Adipose tissue (tissue), 3 donors: ENCODE results near the gene SERINC2. TPM values are rescaled to one million over a fixed set of nuclear protein-coding genes. Genes with fewer than 3 reads are reported as not detected.
"Not testable (repeated sequence)": the region's sequence is repeated elsewhere in the genome, so short reads cannot be mapped to it uniquely, and the experiment has no call there.

Experiments
- H3K27ac ChIP-seq: one replicate; pipeline ENCODE4 v1.5.1; 2013; ENCODE audit warnings: low read depth, low read length
- WGBS, 3 donors: extraction: QIAGEN DNeasy Blood & Tissue Kit; methylation state at CpG; one replicate each; pipeline ENCODE4 v1.1.7; 2013; 5-methylcytosine and 5-hydroxymethylcytosine counted together
- polyA plus RNA-seq, 3 donors: library from polyadenylated mRNA; stranded (reverse); fragments of 200-250 nt; gene quantifications; one replicate each; pipeline ENCODE4 v1.2.3, GENCODE V29; 2013
- donor health status: healthy with polysubstance abuse.
- donor health status: Bipolar disorder and iron deficiency.
- donor health status: healthy.

SERINC2 gene
- polyA plus RNA-seq, 3 donors, result 3.8 to 12.6 (median 9.4) TPM

DNA sequence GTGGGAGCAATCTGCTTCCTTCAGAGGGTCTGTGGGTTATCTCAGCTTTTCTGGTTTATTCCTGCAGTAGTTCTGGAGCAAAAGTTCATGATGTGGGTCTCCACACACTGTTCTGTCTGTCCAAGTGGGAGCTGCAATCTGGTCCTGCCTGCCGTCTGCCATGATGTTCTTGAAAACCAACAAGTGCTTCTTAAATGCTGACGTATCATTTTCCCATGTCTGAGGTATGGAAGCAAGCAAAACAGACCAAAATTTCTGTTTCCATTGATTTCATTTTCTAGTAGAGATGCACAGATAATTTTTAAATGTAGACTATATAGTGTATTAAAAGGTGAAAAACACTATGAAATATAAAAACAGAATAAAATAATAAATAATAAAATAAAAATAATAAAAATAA is 65.2 kb downstream of the SERINC2 start:
- H3K27ac ChIP-seq, result no peak overlapping the region
- 91 to 97% (median 93%) methylated on average over 2 of the region's 2 CpGs for WGBS, 3 donors

DNA sequence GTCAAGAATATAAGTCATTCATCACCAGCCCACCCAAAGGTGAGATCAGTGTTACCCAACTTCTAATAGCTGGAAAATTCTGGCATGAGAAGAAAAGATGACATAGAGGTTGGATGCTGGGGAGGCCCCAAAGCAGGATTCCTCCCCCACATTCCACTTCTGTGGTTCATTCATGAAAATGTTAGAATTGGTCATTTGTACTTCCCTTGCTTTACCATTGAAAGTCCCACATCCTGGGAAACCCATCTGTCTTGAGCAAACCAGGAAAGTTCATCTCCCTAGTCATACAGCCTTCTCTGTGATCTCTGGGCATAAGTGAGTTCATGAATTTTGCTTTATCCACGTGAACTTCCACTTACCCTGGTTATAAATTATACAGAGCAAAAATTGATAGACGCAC is 66.8 kb downstream of the SERINC2 start:
- no peak overlapping the region for H3K27ac ChIP-seq
- 68 to 85% (median 84%) methylated on average over 2 of the region's 2 CpGs for WGBS, 3 donors

DNA sequence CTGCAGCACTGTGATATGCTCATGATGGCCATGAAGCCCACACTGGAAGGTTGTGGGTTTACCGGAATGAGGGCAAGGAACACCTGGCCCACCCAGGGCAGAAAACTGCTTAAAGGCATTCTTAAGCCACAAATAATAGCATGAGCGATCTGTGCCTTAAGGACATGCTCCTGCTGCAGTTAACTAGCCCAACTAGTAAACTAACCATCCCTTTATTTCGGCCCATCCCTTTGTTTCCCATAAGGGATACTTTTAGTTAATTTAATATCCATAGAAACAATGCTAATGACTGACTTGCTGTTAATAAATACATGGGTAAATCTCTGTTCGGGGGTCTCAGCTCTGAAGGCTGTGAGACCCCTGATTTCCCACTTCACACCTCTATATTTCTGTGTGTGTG is 67.4 kb downstream of the SERINC2 start:
- not testable (repeated sequence) for H3K27ac ChIP-seq
- WGBS, 3 donors, result 72 to 96% (median 83%) methylated on average over 4 of the region's 4 CpGs

DNA sequence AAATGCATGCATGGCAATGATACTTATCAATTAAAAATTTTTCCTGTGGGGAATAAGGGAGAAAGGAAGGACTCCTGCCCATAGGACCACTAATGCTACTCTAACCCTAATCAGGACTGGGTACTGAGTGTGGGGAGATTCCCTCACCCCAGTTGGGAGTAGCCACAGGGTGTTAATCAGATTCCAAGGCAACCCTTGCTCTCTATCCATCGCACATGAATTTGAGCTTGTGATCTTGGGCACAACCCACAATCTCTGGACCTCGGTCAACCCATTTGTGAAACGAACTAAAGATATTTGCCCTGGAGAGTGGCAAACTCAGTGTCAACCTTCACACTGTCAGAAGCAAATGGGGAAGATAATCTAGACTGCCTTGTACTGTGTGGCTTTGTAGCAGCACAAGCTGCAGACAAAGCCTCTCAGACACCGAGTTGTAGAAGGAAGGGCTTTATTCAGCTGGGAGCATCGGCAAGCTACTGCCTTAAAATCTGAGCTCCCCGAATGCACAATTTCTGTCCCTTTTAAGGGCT is 69.5 kb downstream of the SERINC2 start:
- 67 to 75% (median 70%) methylated on average over 5 of the region's 6 CpGs for WGBS, 3 donors
- no peak overlapping the region for H3K27ac ChIP-seq

DNA sequence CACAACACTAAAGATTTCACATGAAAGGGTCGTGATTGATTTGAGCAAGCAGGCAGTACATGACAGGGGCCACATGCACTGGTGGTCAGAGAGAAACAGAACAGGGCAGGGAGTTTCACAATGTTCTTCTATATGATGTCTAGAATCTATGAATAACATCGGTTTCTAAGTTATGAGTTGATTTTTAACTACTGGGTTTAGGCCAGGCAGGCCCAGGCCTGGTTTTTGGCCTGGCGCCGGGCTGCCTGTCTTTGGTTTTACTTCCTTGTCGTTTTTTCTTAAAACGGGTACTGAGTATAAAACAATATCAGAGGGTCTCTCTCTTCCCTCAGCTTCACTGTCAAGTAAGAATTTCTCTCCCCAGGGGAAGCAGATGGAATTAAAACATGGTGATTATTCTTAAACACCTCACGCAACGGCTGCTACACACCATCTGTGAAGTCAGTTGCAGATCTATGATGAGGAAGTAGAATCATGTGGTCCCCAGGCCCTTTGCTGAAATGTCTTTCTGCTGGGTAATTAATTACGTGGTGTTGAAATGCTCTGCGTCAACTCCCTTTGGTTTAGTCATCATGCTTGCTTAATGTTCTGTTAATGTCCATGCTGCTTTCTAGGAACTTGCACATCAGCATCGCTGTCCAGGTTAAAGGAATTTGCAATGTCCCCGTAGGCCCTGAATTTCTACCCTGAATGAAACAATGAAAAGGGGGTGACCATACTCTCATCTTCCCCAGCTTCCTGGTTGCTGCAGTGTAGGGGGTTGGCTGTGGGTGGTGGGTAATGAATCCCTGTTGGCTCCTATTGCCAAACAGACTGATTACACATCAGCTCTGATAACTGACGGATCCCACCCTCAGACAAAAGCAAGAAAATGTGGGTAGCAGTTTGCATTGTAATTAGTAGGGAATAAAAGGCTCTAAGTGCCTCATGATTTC is 70.3 kb downstream of the SERINC2 start:
- H3K27ac ChIP-seq, result no peak overlapping the region

More for the DNA sequence above, 70.3 kb downstream of the SERINC2 start:
- 28 to 66% (median 33%) methylated on average over 13 of the region's 13 CpGs for WGBS, 3 donors

Other genes starting within 250 kb of the SERINC2 start
- gene NKAIN1, start 173.3 kb upstream of the SERINC2 start, polyA plus RNA-seq, result under 1 TPM; 0.03 to 0.15 (median 0.11) TPM
- 10 to 100 TPM in 2 of 3 donors, 1 to 10 TPM in 1; 9.2 to 29.1 (median 21.4) TPM for gene SNRNP40, start 116.4 kb upstream of the SERINC2 start, polyA plus RNA-seq
- 10 to 100 TPM; 14.5 to 32.2 (median 27.0) TPM for gene ZCCHC17, start 116.2 kb upstream of the SERINC2 start, polyA plus RNA-seq
- 10 to 100 TPM; 12.6 to 30.1 (median 29.9) TPM for gene FABP3, start 40.1 kb upstream of the SERINC2 start, polyA plus RNA-seq
- 100 to 1,000 TPM in 2 of 3 donors, 10 to 100 TPM in 1; 33.7 to 190 (median 143) TPM for gene TINAGL1, start 163.3 kb downstream of the SERINC2 start, polyA plus RNA-seq
- 1 to 10 TPM in 1 of 3 donors, under 1 TPM in 2; 0.08 to 1.3 (median 0.25) TPM for gene HCRTR1, start 204.5 kb downstream of the SERINC2 start, polyA plus RNA-seq
- 10 to 100 TPM; 27.8 to 67.3 (median 62.0) TPM for gene PEF1, start 231.7 kb downstream of the SERINC2 start, polyA plus RNA-seq